ENCODE results near the gene DHX36. TPM values are rescaled to one million over a fixed set of nuclear protein-coding genes. Genes with fewer than 3 reads are reported as not detected.

DHX36 gene
- total RNA-seq, 1 donor from 2014 or later, result 48.7 TPM

DNA sequence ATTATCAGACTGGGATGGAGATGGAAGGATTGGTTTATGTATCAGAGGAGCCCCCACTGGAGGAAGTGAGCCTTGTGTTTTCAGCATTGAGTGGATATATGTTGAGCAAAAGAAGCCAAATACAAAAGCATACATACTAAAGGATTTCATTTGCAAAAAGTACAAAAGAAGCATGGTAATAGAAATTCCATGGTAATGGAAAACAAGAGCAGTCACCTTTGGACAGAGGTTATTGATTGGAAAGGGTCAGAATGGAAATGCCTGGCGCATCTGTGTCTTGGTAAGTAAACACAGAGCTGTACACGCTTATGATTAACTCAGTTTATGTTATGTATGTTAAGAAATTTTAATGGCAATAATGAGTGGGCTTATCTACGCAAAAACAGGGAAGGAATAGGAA, 72.7 kb downstream of the DHX36 start:
- no peaks in the 10 kb centered on the region for H3K27me3 Mint-ChIP-seq (ENCODE audit: low read depth)
- no peak for DNase-seq (ENCODE audit: low spot score)

DNA sequence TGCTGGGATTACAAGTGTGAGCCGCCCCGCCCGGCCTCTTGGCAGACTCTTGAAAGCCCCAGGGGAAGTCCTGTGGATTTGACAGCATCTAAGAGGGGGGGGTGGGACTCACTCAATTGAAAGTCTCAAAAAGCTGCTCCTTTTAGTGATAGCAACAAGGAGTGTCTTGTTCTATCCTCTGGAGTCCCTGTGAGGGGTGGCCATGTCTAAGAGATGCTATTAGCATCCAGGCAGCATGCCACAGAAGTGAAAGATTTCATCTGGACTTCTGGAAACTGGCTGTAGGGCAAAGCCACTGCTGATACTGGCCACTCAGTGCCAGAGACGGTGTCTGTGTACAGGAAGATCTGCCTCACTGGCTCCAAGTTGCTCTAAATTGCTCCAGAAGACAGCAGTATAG, 74.0 kb downstream of the DHX36 start:
- TF ChIP-seq, protein P1, sequence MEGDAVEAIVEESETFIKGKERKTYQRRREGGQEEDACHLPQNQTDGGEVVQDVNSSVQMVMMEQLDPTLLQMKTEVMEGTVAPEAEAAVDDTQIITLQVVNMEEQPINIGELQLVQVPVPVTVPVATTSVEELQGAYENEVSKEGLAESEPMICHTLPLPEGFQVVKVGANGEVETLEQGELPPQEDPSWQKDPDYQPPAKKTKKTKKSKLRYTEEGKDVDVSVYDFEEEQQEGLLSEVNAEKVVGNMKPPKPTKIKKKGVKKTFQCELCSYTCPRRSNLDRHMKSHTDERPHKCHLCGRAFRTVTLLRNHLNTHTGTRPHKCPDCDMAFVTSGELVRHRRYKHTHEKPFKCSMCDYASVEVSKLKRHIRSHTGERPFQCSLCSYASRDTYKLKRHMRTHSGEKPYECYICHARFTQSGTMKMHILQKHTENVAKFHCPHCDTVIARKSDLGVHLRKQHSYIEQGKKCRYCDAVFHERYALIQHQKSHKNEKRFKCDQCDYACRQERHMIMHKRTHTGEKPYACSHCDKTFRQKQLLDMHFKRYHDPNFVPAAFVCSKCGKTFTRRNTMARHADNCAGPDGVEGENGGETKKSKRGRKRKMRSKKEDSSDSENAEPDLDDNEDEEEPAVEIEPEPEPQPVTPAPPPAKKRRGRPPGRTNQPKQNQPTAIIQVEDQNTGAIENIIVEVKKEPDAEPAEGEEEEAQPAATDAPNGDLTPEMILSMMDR (IDR thresholded peaks at IDR 0.05), result no peak
- peaks cover 7% of the 10 kb centered on the region for H3K4me1 Mint-ChIP-seq (ENCODE audit: low read depth)

More for the DNA sequence above, 72.7 kb downstream of the DHX36 start:
- Mint-ChIP-seq H3K27ac (ENCODE audit: unreplicated experiment) (no peak overlapping the region), H3K4me1 (ENCODE audit: low read depth) (peaks cover 7% of the 10 kb centered on the region), H3K36me3 (ENCODE audit: low read depth) (peaks cover 18% of the 10 kb centered on the region), H3K9me3 (ENCODE audit: low read depth) (no peaks in the 10 kb centered on the region), H3K4me3 (ENCODE audit: unreplicated experiment) (no peak overlapping the region)
- TF ChIP-seq, protein P1 (IDR thresholded peaks at IDR 0.05), result no peak

DNA sequence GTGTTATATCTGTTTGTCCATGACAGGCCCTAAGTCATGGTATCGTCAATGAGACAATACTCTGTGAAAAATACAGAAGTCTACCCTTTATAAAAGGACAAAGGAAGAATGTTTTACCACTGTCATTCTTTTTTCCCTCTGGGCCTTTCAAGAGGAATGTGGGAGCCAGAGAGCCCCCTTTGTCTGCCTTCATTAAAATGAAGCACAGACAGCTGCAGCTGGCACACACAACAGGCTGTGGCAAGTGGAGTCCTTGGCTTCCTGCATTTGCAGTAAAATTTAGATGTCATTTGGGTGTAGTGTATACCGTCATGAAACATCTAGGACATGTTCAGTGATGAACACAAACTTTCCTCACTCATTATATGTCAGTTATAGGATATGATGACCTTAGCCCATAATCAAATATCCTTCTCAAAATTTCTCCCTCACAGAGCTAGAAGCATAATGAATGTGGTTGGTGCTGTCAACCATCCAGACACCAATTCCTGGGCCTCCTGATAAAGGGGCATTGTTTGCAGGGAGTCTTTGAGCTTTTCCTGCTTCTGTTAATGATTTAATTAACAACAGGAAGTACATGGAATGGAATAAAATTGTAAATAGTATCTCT, 76.4 kb downstream of the DHX36 start:
- DNase-seq (ENCODE audit: low spot score), result no peak
- no peaks in the 10 kb centered on the region for H3K9me3 Mint-ChIP-seq (ENCODE audit: low read depth)
- TF ChIP-seq, protein P1 (IDR thresholded peaks at IDR 0.05), result no peak
- H3K36me3 Mint-ChIP-seq (ENCODE audit: low read depth), result peaks cover 10% of the 10 kb centered on the region
- H3K4me1 Mint-ChIP-seq (ENCODE audit: low read depth), result peaks cover 19% of the 10 kb centered on the region
- H3K27me3 Mint-ChIP-seq (ENCODE audit: low read depth), result no peaks in the 10 kb centered on the region
- H3K4me3 Mint-ChIP-seq (ENCODE audit: unreplicated experiment), result no peak overlapping the region
- H3K27ac Mint-ChIP-seq (ENCODE audit: unreplicated experiment), result no peak overlapping the region

More for the DNA sequence above, 74.0 kb downstream of the DHX36 start:
- Mint-ChIP-seq H3K27ac (ENCODE audit: unreplicated experiment) (no peak overlapping the region), H3K4me3 (ENCODE audit: unreplicated experiment) (no peak overlapping the region), H3K27me3 (ENCODE audit: low read depth) (no peaks in the 10 kb centered on the region), H3K9me3 (ENCODE audit: low read depth) (no peaks in the 10 kb centered on the region), H3K36me3 (ENCODE audit: low read depth) (peaks cover 14% of the 10 kb centered on the region)
- no peak for DNase-seq (ENCODE audit: low spot score)

DNA sequence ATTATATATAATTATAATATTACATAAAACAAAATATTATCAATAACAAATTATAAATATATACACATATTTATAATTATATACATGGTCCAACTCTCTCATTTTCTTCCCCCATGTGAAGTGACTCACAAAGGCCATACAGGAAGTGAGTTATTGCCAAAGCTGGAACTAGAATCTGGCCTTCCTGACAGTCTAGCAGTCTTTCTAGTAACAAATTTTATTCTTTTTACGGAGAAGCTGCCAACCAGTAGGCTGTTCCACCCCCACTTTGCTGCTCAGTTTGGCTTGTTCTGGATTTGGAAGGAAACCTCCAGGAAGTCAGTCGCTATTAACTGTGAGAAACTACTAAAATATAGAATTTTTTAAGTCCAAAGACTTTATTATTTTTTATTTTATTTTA, 79.6 kb downstream of the DHX36 start:
- Mint-ChIP-seq H3K27me3 (ENCODE audit: low read depth) (no peaks in the 10 kb centered on the region), H3K9me3 (ENCODE audit: low read depth) (no peaks in the 10 kb centered on the region), H3K4me3 (ENCODE audit: unreplicated experiment) (no peak overlapping the region), H3K36me3 (ENCODE audit: low read depth) (peaks cover 6% of the 10 kb centered on the region), H3K27ac (ENCODE audit: unreplicated experiment) (no peak overlapping the region), H3K4me1 (ENCODE audit: low read depth) (peaks cover 18% of the 10 kb centered on the region)
- TF ChIP-seq, protein P1 (IDR thresholded peaks at IDR 0.05), result no peak
- no peak for DNase-seq (ENCODE audit: low spot score)

DNA sequence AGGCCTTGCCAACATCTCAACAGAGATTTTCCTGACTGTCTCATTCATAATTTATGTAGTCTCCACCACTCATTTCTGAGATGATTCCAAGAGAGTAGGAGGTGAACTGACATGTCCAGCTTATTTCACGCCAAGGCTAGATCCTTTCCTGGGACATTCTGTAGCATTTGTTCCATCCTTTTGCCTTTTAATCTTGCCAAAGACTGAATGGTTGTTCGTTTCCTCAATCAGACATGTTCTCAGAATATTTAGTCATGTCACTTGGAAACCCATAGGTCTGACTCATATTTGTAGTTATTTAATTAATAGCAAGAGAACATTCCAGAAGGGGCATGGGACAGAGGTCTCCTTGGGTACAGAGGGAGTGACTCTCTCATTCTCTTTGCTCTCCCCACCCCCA, 80.9 kb downstream of the DHX36 start:
- Mint-ChIP-seq H3K4me3 (ENCODE audit: unreplicated experiment) (no peak overlapping the region), H3K27ac (ENCODE audit: unreplicated experiment) (peak overlapping the region; percentile 84)

More for the DNA sequence above, 80.9 kb downstream of the DHX36 start:
- Mint-ChIP-seq H3K27me3 (ENCODE audit: low read depth) (no peaks in the 10 kb centered on the region), H3K36me3 (ENCODE audit: low read depth) (peaks cover 3% of the 10 kb centered on the region), H3K9me3 (ENCODE audit: low read depth) (no peaks in the 10 kb centered on the region), H3K4me1 (ENCODE audit: low read depth) (peaks cover 18% of the 10 kb centered on the region)
- no peak for DNase-seq (ENCODE audit: low spot score)
- TF ChIP-seq, protein P1 (IDR thresholded peaks at IDR 0.05), result no peak
